ENCODE results near the gene HDAC2. TPM values are rescaled to one million over a fixed set of nuclear protein-coding genes. Genes with fewer than 3 reads are reported as not detected.
"Not testable (repeated sequence)": the region's sequence is repeated elsewhere in the genome, so short reads cannot be mapped to it uniquely, and the experiment has no call there.

Gene HDAC2
- total RNA-seq, 2 experiments from 2014 or later, result 29.9 to 40.8 TPM

DNA sequence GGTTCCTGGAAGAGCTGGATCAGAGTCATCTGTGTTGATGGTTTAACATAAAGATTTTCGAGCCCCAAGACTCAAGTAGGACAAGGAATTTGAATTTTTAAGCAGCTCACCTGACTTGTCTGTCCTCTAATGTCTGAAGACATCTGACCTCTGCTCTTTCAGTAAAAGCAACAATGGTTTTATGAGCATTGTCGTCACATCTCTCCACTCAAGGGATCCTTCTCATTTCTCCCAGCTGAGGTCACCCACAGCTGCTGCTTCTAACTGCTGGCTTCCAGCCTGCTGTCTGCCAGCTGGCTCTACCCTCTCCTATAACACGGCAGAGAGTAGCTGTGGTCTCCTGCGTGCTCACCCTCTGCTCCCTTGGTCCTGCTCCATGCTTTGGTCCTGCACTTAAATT, 24.7 kb upstream of the HDAC2 start:
- Mint-ChIP-seq H3K4me1 (ENCODE audit: low read depth) (no peaks in the 10 kb centered on the region), H3K27me3 (peaks cover 7% of the 10 kb centered on the region), H3K4me3 (no peak overlapping the region), H3K36me3 (ENCODE audit: low read depth) (no peaks in the 10 kb centered on the region), H3K9me3 (no peaks in the 10 kb centered on the region), H3K27ac (no peak overlapping the region)
- DNase-seq, result no peak
- CTCF ChIA-PET, result interaction anchor here (1.2 kb wide), 1 partner anchor 15 kb away, joined by 3 read pairs; no protein-coding TSS in a partner anchor
- intact Hi-C loops (cut with DNase I, micrococcal nuclease), result no loop called here
- no peak for TF ChIP-seq CTCF (IDR thresholded peaks at IDR 0.05)
- Histone ChIP-seq H3K9me3 (ENCODE audit: control insufficient read depth in 1 of 2, insufficient read depth in 1 of 2, low read length in 2 of 2) (no peaks in the 10 kb centered on the region), H3K4me3 (ENCODE audit: low read length) (no peak overlapping the region), H3K27me3 (ENCODE audit: control insufficient read depth in 1 of 2, insufficient read depth in 2 of 2, low read length in 2 of 2) (peaks cover 0 to 5% of the 10 kb centered on the region in 2 experiments), H3K4me1 (ENCODE audit: insufficient read depth, low read length) (no peaks in the 10 kb centered on the region), H3K27ac (ENCODE audit: low read depth in 1 of 2, low read length in 2 of 2) (no peak overlapping the region), H3K36me3 (ENCODE audit: insufficient read depth, low read length) (no peaks in the 10 kb centered on the region)
- POLR2A ChIA-PET, result no interaction called here
- ATAC-seq (ENCODE audit: poor library complexity), result no peak

DNA sequence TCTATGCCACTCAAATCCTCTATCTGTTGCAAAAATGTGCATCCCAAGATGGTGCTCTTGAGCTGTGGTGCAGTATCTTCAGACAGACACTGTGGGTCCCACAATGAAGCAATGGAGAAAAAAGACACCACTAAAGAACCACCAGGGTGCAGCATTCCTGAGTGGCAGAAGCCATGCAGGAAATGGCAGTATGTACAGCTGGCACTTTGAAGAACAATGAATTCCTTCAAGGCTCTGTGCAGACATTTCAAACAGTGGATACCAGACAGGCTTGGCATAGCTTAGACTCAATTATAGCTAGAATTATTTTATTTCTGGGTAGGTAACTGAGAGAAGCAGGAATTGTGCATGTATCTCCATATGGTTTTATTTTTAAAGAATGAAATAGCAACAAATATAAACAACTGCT, 24.0 kb upstream of the HDAC2 start:
- H3K27me3 ChIP-seq (ENCODE audit: control insufficient read depth in 1 of 2, insufficient read depth in 2 of 2, low read length in 2 of 2), result no peaks in the 10 kb centered on the region
- no peaks in the 10 kb centered on the region for H3K36me3 ChIP-seq (ENCODE audit: insufficient read depth, low read length)
- DNase-seq, result peak in 6 of 14 experiments; percentile 8 to 67 (median 36)
- CTCF ChIA-PET, result interaction anchor here (1.1 to 1.2 kb wide), 3 partner anchors 9 to 113 kb away, joined by 3 to 4 read pairs (median 3); no protein-coding TSS in a partner anchor
- Mint-ChIP-seq H3K36me3 (ENCODE audit: low read depth) (no peaks in the 10 kb centered on the region), H3K9me3 (no peaks in the 10 kb centered on the region), H3K4me3 (no peak overlapping the region), H3K27me3 (peaks cover 14% of the 10 kb centered on the region), H3K4me1 (ENCODE audit: low read depth) (no peaks in the 10 kb centered on the region), H3K27ac (no peak overlapping the region)
- POLR2A ChIA-PET, result no interaction called here
- no peak overlapping the region for H3K4me3 ChIP-seq (ENCODE audit: low read length)
- no peak overlapping the region for H3K27ac ChIP-seq (ENCODE audit: low read depth in 1 of 2, low read length in 2 of 2)
- peak; percentile 76 for ATAC-seq (ENCODE audit: poor library complexity)
- intact Hi-C loops (cut with DNase I, micrococcal nuclease), result no loop called here
- no peaks in the 10 kb centered on the region for H3K4me1 ChIP-seq (ENCODE audit: insufficient read depth, low read length)
- peak; percentile 46 for TF ChIP-seq CTCF (IDR thresholded peaks at IDR 0.05)
- H3K9me3 ChIP-seq (ENCODE audit: control insufficient read depth in 1 of 2, insufficient read depth in 1 of 2, low read length in 2 of 2), result no peaks in the 10 kb centered on the region

GRCh38 chr6:113989675-113990074, 18.7 kb upstream of the HDAC2 start:
- H3K4me3 Mint-ChIP-seq, result no peak overlapping the region
- ATAC-seq (ENCODE audit: poor library complexity) (no peak), DNase-seq (no peak)
- peaks cover 26% of the 10 kb centered on the region for H3K27me3 Mint-ChIP-seq
- no peak overlapping the region for H3K4me3 ChIP-seq (ENCODE audit: low read length)
- CTCF ChIA-PET, result no interaction called here
- no peaks in the 10 kb centered on the region for H3K36me3 Mint-ChIP-seq (ENCODE audit: low read depth)
- H3K4me1 Mint-ChIP-seq (ENCODE audit: low read depth), result no peaks in the 10 kb centered on the region
- peaks cover 3% of the 10 kb centered on the region for H3K9me3 Mint-ChIP-seq
- H3K27me3 ChIP-seq (ENCODE audit: control insufficient read depth in 1 of 2, insufficient read depth in 2 of 2, low read length in 2 of 2), result no peaks in the 10 kb centered on the region
- no peak for TF ChIP-seq CTCF (IDR thresholded peaks at IDR 0.05)
- no peak overlapping the region for H3K27ac Mint-ChIP-seq
- no peaks in the 10 kb centered on the region for H3K4me1 ChIP-seq (ENCODE audit: insufficient read depth, low read length)
- no peaks in the 10 kb centered on the region for H3K9me3 ChIP-seq (ENCODE audit: control insufficient read depth in 1 of 2, insufficient read depth in 1 of 2, low read length in 2 of 2)
- intact Hi-C loops (cut with DNase I, micrococcal nuclease), result no loop called here
- no peak overlapping the region for H3K27ac ChIP-seq (ENCODE audit: low read depth in 1 of 2, low read length in 2 of 2)
- POLR2A ChIA-PET, result no interaction called here
- no peaks in the 10 kb centered on the region for H3K36me3 ChIP-seq (ENCODE audit: insufficient read depth, low read length)

DNA sequence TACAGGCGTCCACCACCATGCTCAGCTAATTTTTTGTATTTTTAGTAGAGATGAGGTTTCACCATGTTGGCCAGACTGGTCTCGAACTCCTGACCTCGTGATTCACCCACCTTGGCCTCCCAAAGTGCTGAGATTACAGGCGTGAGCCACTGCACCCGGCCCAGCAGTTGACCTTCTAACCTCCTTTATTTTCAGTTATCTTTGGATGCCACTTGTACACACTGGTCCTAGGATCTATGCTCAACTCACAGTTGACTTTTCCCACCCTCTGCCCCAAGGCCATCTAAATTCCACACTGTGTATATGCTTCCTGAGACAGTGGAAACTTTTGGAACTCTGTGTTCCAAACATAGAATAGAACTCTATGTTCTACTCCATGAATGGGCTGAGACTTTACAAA, 11.7 kb upstream of the HDAC2 start:
- H3K27ac ChIP-seq (ENCODE audit: low read depth in 1 of 2, low read length in 2 of 2); ATAC-seq (ENCODE audit: poor library complexity); DNase-seq; H3K4me1 ChIP-seq (ENCODE audit: insufficient read depth, low read length); H3K9me3 ChIP-seq (ENCODE audit: control insufficient read depth in 1 of 2, insufficient read depth in 1 of 2, low read length in 2 of 2); H3K4me3 ChIP-seq (ENCODE audit: low read length); intact Hi-C loops (cut with DNase I, micrococcal nuclease); H3K4me3 Mint-ChIP-seq; H3K27me3 ChIP-seq (ENCODE audit: control insufficient read depth in 1 of 2, insufficient read depth in 2 of 2, low read length in 2 of 2); H3K36me3 ChIP-seq (ENCODE audit: insufficient read depth, low read length); H3K27ac Mint-ChIP-seq; POLR2A ChIA-PET; H3K9me3 Mint-ChIP-seq; CTCF ChIA-PET; H3K4me1 Mint-ChIP-seq (ENCODE audit: low read depth); H3K27me3 Mint-ChIP-seq; H3K36me3 Mint-ChIP-seq (ENCODE audit: low read depth): not testable (repeated sequence)

Data from CD4-positive, alpha-beta T cell (primary cell).